ENCODE data around the gene SEC16A. TPM values are rescaled to one million over a fixed set of nuclear protein-coding genes. Genes with fewer than 3 reads are reported as not detected.
A peak's percentile ranks its signal among the peaks of the same experiment; 100 is the strongest.

SEC16A gene
- total RNA-seq, 6 experiments from 2014 or later: 63.2 to 98.6 (median 75.5) TPM

DNA sequence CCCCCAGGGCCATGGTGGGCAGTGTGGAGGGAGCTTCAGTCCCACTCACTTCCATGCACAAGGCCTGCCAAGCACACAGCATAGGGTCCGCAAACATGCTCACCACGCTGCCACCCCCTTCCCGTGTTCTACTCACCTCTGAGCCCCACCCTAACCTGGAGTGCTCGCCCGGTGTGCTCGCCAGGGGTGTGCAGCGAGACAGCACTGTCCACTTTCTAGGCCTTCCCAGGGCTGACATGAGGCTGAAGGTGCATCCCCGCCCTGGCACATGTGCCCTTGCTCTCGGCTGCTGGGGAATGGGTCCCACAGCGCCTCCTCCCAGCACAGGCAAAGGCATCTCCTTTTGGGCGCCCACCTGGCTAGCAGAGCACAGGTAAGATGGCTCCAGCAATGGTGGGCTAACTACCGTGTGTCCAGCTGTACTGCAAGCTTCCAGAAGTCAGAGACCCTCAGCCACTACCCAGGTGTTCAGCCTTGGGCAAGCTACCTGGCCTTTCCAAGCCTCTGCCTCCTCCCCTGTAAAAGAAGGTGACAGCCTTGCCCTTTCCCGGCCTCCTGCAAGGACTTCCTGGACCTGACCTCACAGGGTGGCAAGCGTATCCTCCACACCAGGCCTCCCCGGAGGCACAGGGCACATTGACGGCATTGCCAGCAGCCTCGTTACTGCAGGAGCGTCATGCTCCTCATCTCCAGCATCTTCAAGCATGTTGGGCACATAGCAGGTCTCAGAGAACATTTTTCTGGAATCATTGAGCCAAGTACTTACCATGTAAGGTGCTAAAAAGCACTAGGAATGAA is 4.2 kb upstream of the SEC16A start:
- no peak overlapping the region for H3K4me3 Mint-ChIP-seq
- peaks cover under 1% of the 10 kb centered on the region; the same call in 1 of the 2 replicates for H3K4me1 Mint-ChIP-seq (ENCODE audit: low read depth)
- no peaks in the 10 kb centered on the region for H3K9me3 Mint-ChIP-seq

GRCh38 chr9:136486131-136486530 is 3.3 kb upstream of the SEC16A start:
- TF ChIP-seq, protein P1, sequence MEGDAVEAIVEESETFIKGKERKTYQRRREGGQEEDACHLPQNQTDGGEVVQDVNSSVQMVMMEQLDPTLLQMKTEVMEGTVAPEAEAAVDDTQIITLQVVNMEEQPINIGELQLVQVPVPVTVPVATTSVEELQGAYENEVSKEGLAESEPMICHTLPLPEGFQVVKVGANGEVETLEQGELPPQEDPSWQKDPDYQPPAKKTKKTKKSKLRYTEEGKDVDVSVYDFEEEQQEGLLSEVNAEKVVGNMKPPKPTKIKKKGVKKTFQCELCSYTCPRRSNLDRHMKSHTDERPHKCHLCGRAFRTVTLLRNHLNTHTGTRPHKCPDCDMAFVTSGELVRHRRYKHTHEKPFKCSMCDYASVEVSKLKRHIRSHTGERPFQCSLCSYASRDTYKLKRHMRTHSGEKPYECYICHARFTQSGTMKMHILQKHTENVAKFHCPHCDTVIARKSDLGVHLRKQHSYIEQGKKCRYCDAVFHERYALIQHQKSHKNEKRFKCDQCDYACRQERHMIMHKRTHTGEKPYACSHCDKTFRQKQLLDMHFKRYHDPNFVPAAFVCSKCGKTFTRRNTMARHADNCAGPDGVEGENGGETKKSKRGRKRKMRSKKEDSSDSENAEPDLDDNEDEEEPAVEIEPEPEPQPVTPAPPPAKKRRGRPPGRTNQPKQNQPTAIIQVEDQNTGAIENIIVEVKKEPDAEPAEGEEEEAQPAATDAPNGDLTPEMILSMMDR (IDR thresholded peaks at IDR 0.05): no peak
- Mint-ChIP-seq H3K36me3 (ENCODE audit: low read depth) (peaks cover 12% of the 10 kb centered on the region; the same call in 1 of the 2 replicates), H3K27me3 (ENCODE audit: insufficient read depth) (peaks cover 2% of the 10 kb centered on the region), H3K4me3 (no peak overlapping the region), H3K27ac (no peak overlapping the region), H3K9me3 (no peaks in the 10 kb centered on the region), H3K4me1 (ENCODE audit: low read depth) (peaks cover 10% of the 10 kb centered on the region)
- DNase-seq: no peak

More for the DNA sequence above, 4.2 kb upstream of the SEC16A start:
- no peak overlapping the region for H3K27ac Mint-ChIP-seq
- TF ChIP-seq, protein P1 (IDR thresholded peaks at IDR 0.05): no peak
- H3K27me3 Mint-ChIP-seq (ENCODE audit: insufficient read depth): peaks cover 2% of the 10 kb centered on the region
- no peak for DNase-seq
- H3K36me3 Mint-ChIP-seq (ENCODE audit: low read depth): peaks cover 5% of the 10 kb centered on the region; the same call in 1 of the 2 replicates

- peaks cover 12% of the 10 kb centered on the region; the same call in 1 of the 2 replicates for H3K36me3 Mint-ChIP-seq (ENCODE audit: low read depth)
- H3K27ac Mint-ChIP-seq: peak overlapping the region; percentile 72
- DNase-seq: peak; percentile 62
- H3K9me3 Mint-ChIP-seq: no peaks in the 10 kb centered on the region
- TF ChIP-seq, protein P1 (IDR thresholded peaks at IDR 0.05): peak; percentile 96
- H3K27me3 Mint-ChIP-seq (ENCODE audit: insufficient read depth): peaks cover 2% of the 10 kb centered on the region
- H3K4me3 Mint-ChIP-seq: peak overlapping the region; percentile 55
- peaks cover 16% of the 10 kb centered on the region for H3K4me1 Mint-ChIP-seq (ENCODE audit: low read depth)
These were observed 2.5 kb upstream of the SEC16A start for GRCh38 chr9:136485049-136486045.

GRCh38 chr9:136484153-136485048 is 1.6 kb upstream of the SEC16A start:
- H3K4me1 Mint-ChIP-seq (ENCODE audit: low read depth): peaks cover 21% of the 10 kb centered on the region
- H3K9me3 Mint-ChIP-seq: no peaks in the 10 kb centered on the region
- H3K36me3 Mint-ChIP-seq (ENCODE audit: low read depth): peaks cover 16% of the 10 kb centered on the region; the same call in 1 of the 2 replicates
- H3K27ac Mint-ChIP-seq: peak overlapping the region; percentile 72
- peak; percentile 32 for DNase-seq
- peaks cover 2% of the 10 kb centered on the region for H3K27me3 Mint-ChIP-seq (ENCODE audit: insufficient read depth)
- TF ChIP-seq, protein P1 (IDR thresholded peaks at IDR 0.05): no peak
- peak overlapping the region; percentile 55 for H3K4me3 Mint-ChIP-seq

Data from HFFc6 (cell line).